H1 (cell line): Measurements from ENCODE around the gene ZNF182. TPM values are rescaled to one million over a fixed set of nuclear protein-coding genes. Genes with fewer than 3 reads are reported as not detected.

Source experiments
- CTCF ChIA-PET: fragments of 300-600 bp; sonication (Branson Sonifier 250); formaldehyde crosslinking; loops from one replicate; lab custom pipeline; 2021; ENCODE audit not compliant: partially characterized antibody; lab: Charles Lee
- POLR2A ChIA-PET: fragments of 300-600 bp; sonication (Branson Sonifier 250); formaldehyde crosslinking; loops from one replicate; lab custom pipeline; 2021; ENCODE audit warnings: inconsistent platforms; ENCODE audit not compliant: partially characterized antibody; lab: Charles Lee
- DNase-seq, 2 experiments: peaks; one replicate each; pipeline versions ENCODE4 v3.0.0 to v3.0.0-alpha.2; 2010 to 2022; ENCODE audit warnings: low spot score in 2 of 2, low read depth in 1 of 2, mixed read lengths in 1 of 2
- FAIRE-seq: peaks from 2 replicates; lab custom pipeline; 2011; peaks lifted over from hg19 to GRCh38; lab: Jason Lieb, UNC
- H2AFZ ChIP-seq: 2 replicates; pipeline ENCODE4 v1.8.1; 2012; ENCODE audit warnings: low read length, inconsistent platforms
- H2AK5ac ChIP-seq: 2 replicates; pipeline ENCODE4 v1.6.1; 2013; ENCODE audit warnings: low read depth, low read length
- H2BK120ac ChIP-seq: replicated peaks from 2 replicates; pipeline ENCODE3; 2013; ENCODE audit warnings: low read depth, low read length, inconsistent platforms
- H2BK12ac ChIP-seq: 2 replicates; pipeline ENCODE4 v1.6.1; 2013; ENCODE audit warnings: low read depth, low read length
- H2BK15ac ChIP-seq: 2 replicates; pipeline ENCODE4 v1.6.1; 2013; ENCODE audit warnings: low read length
- H2BK20ac ChIP-seq: 2 replicates; pipeline ENCODE4 v1.6.1; 2013; ENCODE audit warnings: low read length
- H2BK5ac ChIP-seq: 2 replicates; pipeline ENCODE4 v1.6.1; 2013; ENCODE audit warnings: low read depth, low read length
- H3K14ac ChIP-seq: 2 replicates; pipeline ENCODE4 v1.6.1; 2013; ENCODE audit warnings: inconsistent platforms; ENCODE audit not compliant: insufficient read length
- H3K18ac ChIP-seq: 2 replicates; pipeline ENCODE4 v1.6.1; 2013; ENCODE audit warnings: low read length; ENCODE audit errors: extremely low read depth
- H3K23ac ChIP-seq: 2 replicates; pipeline ENCODE4 v1.6.1; 2013; ENCODE audit warnings: inconsistent platforms; ENCODE audit not compliant: insufficient read length
- H3K23me2 ChIP-seq: 2 replicates; pipeline ENCODE4 v1.6.1; 2013; ENCODE audit warnings: low read depth, low read length
- H3K27ac ChIP-seq: 2 replicates; pipeline ENCODE4 v1.6.1; 2011; ENCODE audit warnings: low read depth, low read length, inconsistent platforms
- H3K27me3 ChIP-seq, 4 experiments: replicated peaks in 1 of 4; 1 replicate in 1 of 4; 2 replicates in 3 of 4; pipeline versions ENCODE4 v1.6.1 to v1.8.1; 2011 to 2013; ENCODE audit warnings: low read length in 3 of 4, mild to moderate bottlenecking in 3 of 4, inconsistent platforms in 2 of 4, mixed read lengths in 2 of 4, moderate library complexity in 1 of 4; ENCODE audit not compliant: control insufficient read depth in 3 of 4, insufficient read depth in 3 of 4; ENCODE audit errors: extremely low read depth in 1 of 4
- H3K36me3 ChIP-seq, 4 experiments: 2 replicates each; pipeline versions ENCODE4 v1.6.1 to v1.8.1; 2011 to 2013; ENCODE audit warnings: mild to moderate bottlenecking in 4 of 4, low read length in 3 of 4, moderate library complexity in 2 of 4, control low read depth in 1 of 4, inconsistent platforms in 1 of 4; ENCODE audit not compliant: insufficient read depth in 4 of 4, control insufficient read depth in 2 of 4
- H3K4ac ChIP-seq: replicated peaks from 2 replicates; pipeline ENCODE3; 2013; ENCODE audit warnings: low read length, low read depth, mixed read lengths, inconsistent platforms; ENCODE audit not compliant: insufficient read length
- H3K4me1 ChIP-seq, 4 experiments: replicated peaks in 1 of 4; 1 replicate in 1 of 4; 2 replicates in 3 of 4; pipeline versions ENCODE4 v1.6.1 to v1.8.1; 2011 to 2013; ENCODE audit warnings: low read length in 3 of 4, inconsistent platforms in 2 of 4, mixed read lengths in 1 of 4; ENCODE audit not compliant: insufficient read depth in 4 of 4, control insufficient read depth in 3 of 4
- H3K4me2 ChIP-seq, 2 experiments: 2 replicates each; pipeline versions ENCODE4 v1.6.1 to v1.8.1; 2011 to 2013; ENCODE audit warnings: low read depth in 2 of 2, low read length in 2 of 2, control low read depth in 1 of 2, inconsistent platforms in 1 of 2, mild to moderate bottlenecking in 1 of 2; ENCODE audit not compliant: insufficient read depth in 1 of 2
- H3K4me3 ChIP-seq, 4 experiments: fragments of 200-600, 300-600 bp in 1 of 4; sonication (generic), shearing (Covaris generic), sonication (Bioruptor Twin) in 1 of 4; 2 replicates each; pipeline versions ENCODE4 v1.5.1 to v1.8.1; 2011 to 2016; ENCODE audit warnings: low read length in 4 of 4, low read depth in 3 of 4, control low read depth in 2 of 4, inconsistent platforms in 2 of 4, mild to moderate bottlenecking in 2 of 4, mixed read lengths in 1 of 4, moderate library complexity in 1 of 4; ENCODE audit not compliant: insufficient read depth in 2 of 4; ENCODE audit errors: extremely low read depth in 1 of 4
- H3K56ac ChIP-seq: replicated peaks from 2 replicates; pipeline ENCODE3; 2013; ENCODE audit warnings: low read depth, mild to moderate bottlenecking, mixed read lengths, low read length, inconsistent platforms; ENCODE audit not compliant: insufficient read length
- H3K79me1 ChIP-seq: 2 replicates; pipeline ENCODE4 v1.6.1; 2013; ENCODE audit warnings: low read depth, low read length, control low read depth
- H3K79me2 ChIP-seq, 2 experiments: 2 replicates each; pipeline versions ENCODE4 v1.6.1 to v1.8.1; 2012 to 2013; ENCODE audit warnings: low read length in 2 of 2, mild to moderate bottlenecking in 2 of 2, inconsistent platforms in 1 of 2; ENCODE audit not compliant: insufficient read depth in 2 of 2, control insufficient read depth in 1 of 2
- H3K9ac ChIP-seq, 4 experiments: replicated peaks in 1 of 4; 1 replicate in 1 of 4; 2 replicates in 3 of 4; pipeline versions ENCODE4 v1.6.1 to v1.8.1; 2011 to 2013; ENCODE audit warnings: low read depth in 3 of 4, low read length in 3 of 4, control low read depth in 2 of 4, mild to moderate bottlenecking in 2 of 4, moderate library complexity in 2 of 4, inconsistent platforms in 1 of 4; ENCODE audit errors: extremely low read depth in 1 of 4
- H3K9me3 ChIP-seq, 2 experiments: 2 replicates each; pipeline versions ENCODE4 v1.6.1 to v1.8.1; 2012 to 2013; ENCODE audit warnings: mild to moderate bottlenecking in 2 of 2, moderate library complexity in 2 of 2, control low read depth in 1 of 2, inconsistent platforms in 1 of 2, low read depth in 1 of 2, low read length in 1 of 2, mixed read lengths in 1 of 2; ENCODE audit not compliant: insufficient read depth in 2 of 2
- H4K20me1 ChIP-seq, 2 experiments: replicated peaks in 1 of 2; 2 replicates each; pipeline versions ENCODE3 to v1.8.1; 2011 to 2013; ENCODE audit warnings: inconsistent platforms in 2 of 2, low read length in 2 of 2, mild to moderate bottlenecking in 1 of 2; ENCODE audit not compliant: insufficient read depth in 2 of 2, control insufficient read depth in 1 of 2
- H4K5ac ChIP-seq: 2 replicates; pipeline ENCODE4 v1.6.1; 2013; ENCODE audit warnings: low read length, low read depth, mixed read lengths, inconsistent platforms; ENCODE audit not compliant: insufficient read length
- H4K8ac ChIP-seq: 2 replicates; pipeline ENCODE4 v1.8.0; 2013; ENCODE audit warnings: mild to moderate bottlenecking, moderate library complexity, low read length, inconsistent platforms; ENCODE audit not compliant: insufficient read depth; ENCODE audit errors: extremely low read depth
- H4K91ac ChIP-seq: replicated peaks from 2 replicates; pipeline ENCODE3; 2013; ENCODE audit warnings: low read length, mixed read lengths, inconsistent platforms; ENCODE audit not compliant: insufficient read length
- CTCF ChIP-seq, 3 experiments: IDR thresholded peaks; 1 replicate in 2 of 3; 2 replicates in 1 of 3; pipeline versions ENCODE4 v1.5.1 to v1.6.1; 2011; ENCODE audit warnings: low read length in 3 of 3, mild to moderate bottlenecking in 3 of 3, inconsistent platforms in 2 of 3, low read depth in 1 of 3, moderate library complexity in 1 of 3; ENCODE audit not compliant: insufficient read depth in 1 of 3; ENCODE audit errors: control extremely low read depth in 1 of 3
- RAD21 ChIP-seq, 2 experiments: IDR thresholded peaks in 1 of 2; conservative IDR thresholded peaks in 1 of 2; 2 replicates each; pipeline ENCODE4 v1.6.1; 2011; ENCODE audit warnings: low read depth in 2 of 2, low read length in 2 of 2, improper control_type of control experiment in 1 of 2, inconsistent platforms in 1 of 2, mild to moderate bottlenecking in 1 of 2, moderate library complexity in 1 of 2
- WGBS, 2 experiments: shearing (Covaris generic) in 1 of 2; methylation state at CpG; one replicate each; pipeline versions ENCODE4 v1.1.6 to v1.1.7; 2013 to 2015; ENCODE audit warnings: low lambda C conversion rate in 2 of 2, mixed read lengths in 2 of 2, inconsistent platforms in 1 of 2, low coverage in 1 of 2, missing lambda C conversion rate in 1 of 2; ENCODE audit not compliant: insufficient replicate concordance in 2 of 2, insufficient coverage in 1 of 2, insufficient read length in 1 of 2; ENCODE audit errors: extremely low coverage in 1 of 2, missing lambda C conversion rate in 1 of 2; 5-methylcytosine and 5-hydroxymethylcytosine counted together
- polyA plus RNA-seq, 7 experiments: library from polyadenylated mRNA; depleted of rRNA in 3 of 7; stranded (reverse) in 5 of 7; unstranded in 2 of 7; fragments of >200 nt in 5 of 7; fragments of 200-250 nt in 2 of 7; gene quantifications; 1 replicate in 5 of 7; 2 replicates in 1 of 7; 4 replicates in 1 of 7; pipeline versions ENCODE4 v1.2.1 to v1.2.3, GENCODE V29; 2011 to 2013; ENCODE audit warnings: missing spikeins in 2 of 7, mixed read lengths in 2 of 7
- total RNA-seq: library from RNA; stranded (reverse); fragmentation: NEBNext Ultra II Directional; extraction: Animal tissue kit (Norgen Biotek cat#: 25700); gene quantifications from 2 replicates; pipeline ENCODE4 v1.2.1, GENCODE V29; 2021

The ZNF182 gene
- total and polyA plus RNA-seq, 2 of the 8 experiments (the other 6 are each of a cell fraction or from before 2014, with no cell fraction given) = 1.3 to 8.2 TPM

GRCh38 chrX:48025561-48025960, 21.8 kb upstream of the ZNF182 start:
- CTCF ChIA-PET = interaction anchor here (0.6 to 3.5 kb wide), 6 partner anchors 64 to 458 kb away, joined by 3 to 31 read pairs (median 3); no protein-coding TSS in a partner anchor
- TF ChIP-seq RAD21 (IDR thresholded peaks at IDR 0.05 in 1 of 2, conservative IDR thresholded peaks at IDR 0.05 in 1 of 2; ENCODE audit: low read depth in 2 of 2, low read length in 2 of 2) (peak; percentile 70 to 78), CTCF (IDR thresholded peaks at IDR 0.05; ENCODE audit: control extremely low read depth in 1 of 3, insufficient read depth in 1 of 3, low read depth in 1 of 3, low read length in 3 of 3) (peak in 2 of 3 experiments; percentile 59 to 63; a peak in 3 of 4 replicates)

More at GRCh38 chrX:48025561-48025960, 21.8 kb upstream of the ZNF182 start:
- Histone ChIP-seq H3K79me2 (no peaks in the 10 kb centered on the region), H3K14ac (no peak overlapping the region), H2BK15ac (no peak overlapping the region), H2BK5ac (no peak overlapping the region), H3K4ac (no peak overlapping the region), H3K79me1 (no peaks in the 10 kb centered on the region), H3K27ac (no peak overlapping the region), H3K9me3 (no peaks in the 10 kb centered on the region), H3K27me3 (no peaks in the 10 kb centered on the region), H2AK5ac (no peak overlapping the region), H3K36me3 (no peaks in the 10 kb centered on the region), H3K18ac (no peak overlapping the region), H3K4me2 (no peak overlapping the region), H2AFZ (no peak overlapping the region), H3K4me1 (no peaks in the 10 kb centered on the region), H3K4me3 (no peak overlapping the region), H4K5ac (no peak overlapping the region), H4K91ac (no peak overlapping the region), H3K23me2 (no peaks in the 10 kb centered on the region), H2BK20ac (no peak overlapping the region), H2BK120ac (no peak overlapping the region), H2BK12ac (no peak overlapping the region), H3K56ac (no peak overlapping the region), H3K23ac (no peak overlapping the region), H4K20me1 (no peaks in the 10 kb centered on the region), H4K8ac (no peak overlapping the region), H3K9ac (no peak overlapping the region)
- peak; percentile 95 for FAIRE-seq
- 13% methylated on average over 6 of the region's 7 CpGs; no CpG with 5 or more reads in 1 of the 2 experiments for WGBS, 2 experiments
- peak in 1 of 2 experiments; percentile 50 for DNase-seq
- POLR2A ChIA-PET = no interaction called here
